OCI-LY1 (cell line): ENCODE data around the gene FBL.

ENCODE experiments used
- CTCF ChIP-seq: fragments of 200-600 bp; sonication (generic), shearing (Covaris generic); IDR thresholded peaks from 2 replicates; pipeline ENCODE4 v1.5.1; 2017; ENCODE audit warnings: mild to moderate bottlenecking, antibody characterized with exemption, low read length, moderate library complexity, mixed read lengths
- EZH2 ChIP-seq: fragments of 200-600 bp; sonication (generic), shearing (Covaris generic); IDR thresholded peaks from 2 replicates; pipeline ENCODE4 v1.8.0; 2017; ENCODE audit warnings: borderline replicate concordance, mixed run types, mild to moderate bottlenecking, antibody characterized with exemption, low read length, moderate library complexity, mixed read lengths

GRCh38 chr19:39839678-39840327 lies 6.4 kb downstream of the FBL start:
- TF ChIP-seq CTCF: no peak
- no peak for TF ChIP-seq EZH2
